Stomach smooth muscle (tissue), 2 donors: ENCODE results near the gene EXOC2.
"Not testable (repeated sequence)": the region's sequence is repeated elsewhere in the genome, so short reads cannot be mapped to it uniquely, and the experiment has no call there.

ENCODE experiments used
- H3K27ac ChIP-seq: one replicate; pipeline ENCODE4 v1.7.0; 2013; ENCODE audit warnings: mild to moderate bottlenecking, low read length, inconsistent platforms
- H3K27me3 ChIP-seq, 2 donors: one replicate each; pipeline ENCODE4 v1.7.0; 2013; ENCODE audit warnings: low read length in 2 of 2; ENCODE audit not compliant: insufficient read depth in 2 of 2, control insufficient read depth in 1 of 2
- H3K36me3 ChIP-seq, 2 donors: one replicate each; pipeline ENCODE4 v1.7.0; 2013; ENCODE audit warnings: low read length in 2 of 2; ENCODE audit not compliant: control insufficient read depth in 2 of 2, insufficient read depth in 2 of 2
- H3K4me1 ChIP-seq: one replicate; pipeline ENCODE4 v1.7.0; 2013; ENCODE audit warnings: low read length; ENCODE audit not compliant: control insufficient read depth, insufficient read depth
- H3K4me3 ChIP-seq, 2 donors: one replicate each; pipeline ENCODE4 v1.7.0; 2013; ENCODE audit warnings: low read length in 2 of 2
- H3K9ac ChIP-seq, 2 donors: one replicate each; pipeline ENCODE4 v1.7.0; 2013; ENCODE audit warnings: low read length in 2 of 2, mild to moderate bottlenecking in 1 of 2
- H3K9me3 ChIP-seq, 2 donors: one replicate each; pipeline ENCODE4 v1.7.0; 2013; ENCODE audit warnings: low read length in 2 of 2; ENCODE audit not compliant: control insufficient read depth in 2 of 2
- donor health status: healthy.
- donor health status: Pancreatic carcinoma.

EXOC2 gene

GRCh38 chr6:583116-583515 lies 109.8 kb downstream of the EXOC2 start:
- Histone ChIP-seq H3K9me3 (no peaks in the 10 kb centered on the region), H3K36me3 (no peaks in the 10 kb centered on the region), H3K4me3 (peak overlapping the region in 1 of 2 donors; percentile 55), H3K4me1 (peaks cover 17% of the 10 kb centered on the region), H3K27ac (peak overlapping the region; percentile 60), H3K9ac (peak overlapping the region in 1 of 2 donors; percentile 30), H3K27me3 (no peaks in the 10 kb centered on the region)

- H3K4me3 ChIP-seq, result peak overlapping the region; percentile 47 to 56
- peak overlapping the region; percentile 18 to 36 for H3K9ac ChIP-seq
- H3K9me3 ChIP-seq, result no peaks in the 10 kb centered on the region
- H3K27ac ChIP-seq, result peak overlapping the region; percentile 58
- no peaks in the 10 kb centered on the region for H3K36me3 ChIP-seq
- H3K4me1 ChIP-seq, result peaks cover 17% of the 10 kb centered on the region
- no peaks in the 10 kb centered on the region for H3K27me3 ChIP-seq
Measured at GRCh38 chr6:582370-582769, 110.6 kb downstream of the EXOC2 start.

- no peaks in the 10 kb centered on the region for H3K9me3 ChIP-seq
- no peak overlapping the region for H3K9ac ChIP-seq
- no peak overlapping the region for H3K4me3 ChIP-seq
- peaks cover 8% of the 10 kb centered on the region for H3K4me1 ChIP-seq
- H3K36me3 ChIP-seq, result peaks cover 3 to 4% of the 10 kb centered on the region in 2 donors
- H3K27ac ChIP-seq, result no peak overlapping the region
- no peaks in the 10 kb centered on the region for H3K27me3 ChIP-seq
Measured at GRCh38 chr6:579339-579738, 113.6 kb downstream of the EXOC2 start.

- no peaks in the 10 kb centered on the region for H3K9me3 ChIP-seq
- no peaks in the 10 kb centered on the region for H3K4me1 ChIP-seq
- no peaks in the 10 kb centered on the region for H3K27me3 ChIP-seq
- peaks cover 18 to 32% of the 10 kb centered on the region in 2 donors for H3K36me3 ChIP-seq
- H3K9ac ChIP-seq, result no peak overlapping the region
- no peak overlapping the region for H3K27ac ChIP-seq
- no peak overlapping the region for H3K4me3 ChIP-seq
Measured at GRCh38 chr6:572596-573265, 120.2 kb downstream of the EXOC2 start.

- Histone ChIP-seq H3K4me3 (no peak overlapping the region), H3K27ac (no peak overlapping the region), H3K4me1 (no peaks in the 10 kb centered on the region), H3K9me3 (no peaks in the 10 kb centered on the region), H3K27me3 (no peaks in the 10 kb centered on the region), H3K9ac (no peak overlapping the region), H3K36me3 (peaks cover 21 to 35% of the 10 kb centered on the region in 2 donors)
Measured at GRCh38 chr6:571892-572291, 121.0 kb downstream of the EXOC2 start.

- peaks cover 21 to 38% of the 10 kb centered on the region in 2 donors for H3K36me3 ChIP-seq
Measured at GRCh38 chr6:570825-571224, 122.1 kb downstream of the EXOC2 start.

GRCh38 chr6:568954-569523 lies 123.9 kb downstream of the EXOC2 start:
- Histone ChIP-seq H3K4me1 (no peaks in the 10 kb centered on the region), H3K27me3 (no peaks in the 10 kb centered on the region), H3K36me3 (peaks cover 23 to 41% of the 10 kb centered on the region in 2 donors), H3K9ac (no peak overlapping the region), H3K27ac (no peak overlapping the region), H3K4me3 (no peak overlapping the region), H3K9me3 (no peaks in the 10 kb centered on the region)

More at GRCh38 chr6:570825-571224, 122.1 kb downstream of the EXOC2 start:
- no peak overlapping the region for H3K9ac ChIP-seq
- H3K27ac ChIP-seq, result no peak overlapping the region
- no peaks in the 10 kb centered on the region for H3K4me1 ChIP-seq
- H3K27me3 ChIP-seq, result no peaks in the 10 kb centered on the region
- H3K9me3 ChIP-seq, result no peaks in the 10 kb centered on the region
- H3K4me3 ChIP-seq, result no peak overlapping the region

GRCh38 chr6:568085-568484 lies 124.9 kb downstream of the EXOC2 start:
- H3K9ac ChIP-seq, result no peak overlapping the region
- no peaks in the 10 kb centered on the region for H3K27me3 ChIP-seq
- no peaks in the 10 kb centered on the region for H3K9me3 ChIP-seq
- H3K4me1 ChIP-seq, result no peaks in the 10 kb centered on the region
- H3K36me3 ChIP-seq, result peaks cover 28 to 47% of the 10 kb centered on the region in 2 donors
- no peak overlapping the region for H3K4me3 ChIP-seq
- no peak overlapping the region for H3K27ac ChIP-seq

- H3K27ac ChIP-seq, result no peak overlapping the region
- no peaks in the 10 kb centered on the region for H3K9me3 ChIP-seq
- H3K4me3 ChIP-seq, result no peak overlapping the region
- H3K4me1 ChIP-seq, result no peaks in the 10 kb centered on the region
- no peaks in the 10 kb centered on the region for H3K27me3 ChIP-seq
- H3K36me3 ChIP-seq, result peaks cover 35 to 36% of the 10 kb centered on the region in 2 donors
- no peak overlapping the region for H3K9ac ChIP-seq
Measured at GRCh38 chr6:563863-564262, 129.1 kb downstream of the EXOC2 start.

- H3K27me3 ChIP-seq, result no peaks in the 10 kb centered on the region
- H3K27ac ChIP-seq, result no peak overlapping the region
- no peak overlapping the region for H3K4me3 ChIP-seq
- H3K9ac ChIP-seq, result no peak overlapping the region
- H3K36me3 ChIP-seq, result peaks cover 28 to 32% of the 10 kb centered on the region in 2 donors
- no peaks in the 10 kb centered on the region for H3K4me1 ChIP-seq
- H3K9me3 ChIP-seq, result no peaks in the 10 kb centered on the region
Measured at GRCh38 chr6:562052-562676, 130.8 kb downstream of the EXOC2 start.

- peaks cover 27 to 35% of the 10 kb centered on the region in 2 donors for H3K36me3 ChIP-seq
- H3K9ac ChIP-seq, H3K4me3 ChIP-seq, H3K27ac ChIP-seq, H3K4me1 ChIP-seq, H3K9me3 ChIP-seq, H3K27me3 ChIP-seq: not testable (repeated sequence)
Measured at GRCh38 chr6:561335-561734, 131.6 kb downstream of the EXOC2 start.
